Stimulated activated CD8-positive, alpha-beta memory T cell treated with anti-CD3 and anti-CD28 coated beads, Interleukin-7, amount 100 ng/mL, for 1 hour (primary cell): ENCODE data around the gene PDE7B.

Experiments
- DNase-seq, 2 donors: peaks; one replicate each; pipeline ENCODE4 v3.0.0-alpha.2; 2020; ENCODE audit warnings: low read depth in 2 of 2

Gene PDE7B

GRCh38 chr6:135851442-135852271 is at the start of gene PDE7B:
Gene PDE7B, plus strand, starts transcription at chr6:135851701.
- peak; percentile 2 to 5 for DNase-seq

DNA sequence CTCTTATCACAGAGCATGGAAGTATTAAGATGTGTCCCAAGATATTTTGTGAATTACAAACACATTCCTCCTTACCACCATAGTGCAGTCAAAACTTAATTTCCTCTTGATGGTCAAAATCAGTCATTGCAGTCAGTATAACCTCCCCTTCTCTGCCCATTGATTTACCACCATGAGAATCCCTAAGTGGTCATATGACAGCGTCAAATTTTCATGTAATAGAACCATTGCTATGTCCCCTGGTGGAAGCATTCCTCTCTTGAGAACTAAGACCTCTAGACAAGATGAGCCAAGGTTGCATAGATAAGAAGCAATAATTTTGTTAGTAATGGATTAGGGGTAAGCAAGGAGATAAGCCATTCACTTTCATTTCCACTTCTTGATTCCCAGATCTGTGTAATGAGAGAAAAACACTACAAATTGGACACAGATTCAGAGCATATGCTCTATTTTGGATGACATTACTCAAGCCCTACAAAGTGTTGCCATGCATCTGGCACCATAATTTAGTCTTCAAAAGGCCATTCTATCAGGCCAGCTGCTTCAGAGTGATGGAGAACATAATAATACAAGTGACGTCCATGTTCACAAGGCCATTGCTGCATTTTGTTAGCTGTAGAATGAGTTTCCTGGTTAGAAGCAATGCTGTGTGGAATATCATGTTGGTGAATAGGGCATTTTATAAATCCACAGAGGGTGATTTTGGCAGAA is 49.6 kb upstream of the PDE7B start:
- no peak for DNase-seq

DNA sequence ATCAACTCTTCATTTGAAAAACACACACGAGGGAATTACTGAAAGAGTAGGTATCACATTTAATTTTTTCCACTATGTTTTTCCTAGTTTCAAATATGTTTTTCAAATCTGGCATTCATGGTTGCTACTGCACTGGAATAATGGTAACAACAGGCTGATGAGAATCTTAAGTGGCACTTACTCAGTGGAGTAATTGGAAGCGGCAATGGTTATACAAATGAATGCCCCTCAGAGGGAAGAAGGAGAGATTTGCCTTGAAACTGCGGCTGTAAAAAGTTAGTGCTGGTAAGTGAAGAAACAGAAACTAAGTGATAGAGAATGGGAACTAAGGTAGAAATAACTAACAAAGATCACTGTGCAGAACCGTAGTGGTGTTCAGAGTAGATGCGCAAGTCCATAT is 41.0 kb upstream of the PDE7B start:
- no peak for DNase-seq

GRCh38 chr6:135811170-135811569 is 40.3 kb upstream of the PDE7B start:
- no peak for DNase-seq

DNA sequence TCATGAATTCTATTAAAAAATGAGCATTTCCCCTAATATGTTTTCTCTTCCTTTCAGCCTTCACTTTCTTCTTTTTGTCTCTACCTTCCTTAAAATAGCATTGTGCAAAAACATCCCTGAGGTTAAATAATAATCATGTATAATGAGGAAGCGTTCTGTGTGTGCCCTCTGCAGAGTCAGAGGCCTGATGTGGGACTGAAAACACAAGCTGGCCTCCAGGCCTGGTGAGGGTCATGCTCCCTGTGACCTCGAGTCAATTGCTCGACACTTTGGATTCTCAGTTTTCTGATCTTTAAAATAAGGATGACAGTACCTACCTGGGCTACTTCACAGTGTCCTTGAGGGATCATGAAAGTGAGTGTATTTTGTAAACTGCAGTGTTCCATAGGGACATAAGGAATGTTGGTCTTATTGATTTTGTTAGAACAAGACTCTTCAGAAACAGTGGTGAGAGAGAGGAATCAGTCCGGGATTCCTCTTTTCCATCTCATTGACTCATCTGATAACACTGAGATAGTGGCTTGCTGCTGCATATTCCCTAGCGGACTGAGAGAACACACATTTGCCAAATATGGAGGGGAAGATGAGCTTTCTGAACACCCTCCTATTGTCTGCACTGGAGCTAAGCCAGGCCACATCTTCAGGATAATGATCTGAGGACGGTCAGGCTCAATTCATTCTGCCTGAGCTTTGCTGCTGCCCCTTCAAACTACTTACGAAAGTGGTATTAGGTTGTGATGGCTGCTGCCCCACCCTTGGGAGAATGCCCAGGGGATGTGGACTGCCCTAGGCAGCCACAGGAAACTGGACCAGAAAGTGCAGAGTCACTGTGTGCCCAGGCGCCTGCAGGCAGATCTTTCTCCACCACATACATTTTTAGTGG is 39.6 kb upstream of the PDE7B start:
- DNase-seq: no peak

GRCh38 chr6:135813401-135813800 is 38.1 kb upstream of the PDE7B start:
- no peak for DNase-seq

DNA sequence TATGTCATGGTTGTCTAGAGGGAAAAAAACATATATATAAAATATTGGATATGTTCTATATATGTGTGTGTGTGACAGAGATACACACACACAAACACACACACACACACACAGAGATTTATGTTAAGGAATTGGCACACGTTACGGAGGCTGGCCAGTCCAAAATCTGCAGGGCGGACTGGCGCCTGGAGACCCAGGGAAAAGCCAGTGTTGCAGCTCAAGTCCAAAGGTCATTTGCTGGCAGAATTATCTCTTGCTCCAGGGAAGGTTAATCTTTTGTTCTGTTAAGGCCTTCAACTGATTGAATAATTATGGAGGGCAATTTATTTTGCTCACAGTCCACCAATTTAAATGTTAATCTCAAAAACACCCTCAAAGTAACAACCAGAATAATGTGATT is 37.5 kb upstream of the PDE7B start:
- DNase-seq: no peak

GRCh38 chr6:135815216-135815615 is 36.3 kb upstream of the PDE7B start:
- DNase-seq: no peak

- DNase-seq: no peak
These were observed 34.5 kb upstream of the PDE7B start for GRCh38 chr6:135817035-135817434.

DNA sequence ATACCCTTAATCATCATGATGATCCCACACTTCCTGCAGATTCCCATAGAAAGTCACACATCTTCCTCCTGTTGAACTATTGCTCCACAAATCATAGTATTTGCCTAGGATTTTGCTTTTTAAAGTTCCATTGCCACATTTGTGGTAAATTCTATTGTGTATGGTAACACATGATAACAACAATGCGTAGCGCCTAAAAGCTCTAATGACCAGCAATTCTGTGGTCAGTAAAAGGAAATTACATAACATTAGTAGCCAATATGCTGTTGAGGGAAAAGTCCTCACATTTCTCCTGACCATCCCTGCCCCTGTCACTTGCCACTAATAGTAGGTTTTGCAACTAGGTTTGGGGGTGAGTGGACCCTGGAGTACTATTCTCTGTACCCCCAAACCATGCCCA is 31.8 kb upstream of the PDE7B start:
- DNase-seq: no peak

GRCh38 chr6:135820340-135820739 is 31.2 kb upstream of the PDE7B start:
- DNase-seq: no peak

DNA sequence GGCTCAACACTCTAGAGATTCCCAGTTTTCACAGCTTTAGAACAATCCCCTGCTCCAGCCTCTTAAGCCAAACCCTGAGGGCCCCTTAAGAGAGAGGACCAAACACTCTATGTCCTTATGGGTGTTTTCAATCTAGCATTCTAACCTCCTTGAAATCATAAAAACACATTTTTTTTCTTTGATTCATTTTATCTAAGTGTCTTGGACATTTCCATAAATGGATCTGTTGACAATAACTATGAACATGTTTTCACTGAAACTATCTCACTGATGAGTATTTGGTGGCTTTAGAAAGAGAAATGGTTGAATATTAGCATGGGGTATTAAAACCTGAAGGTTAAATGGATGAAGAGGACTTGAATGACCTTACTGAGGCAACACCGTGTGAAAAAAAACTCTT is 27.6 kb upstream of the PDE7B start:
- no peak for DNase-seq

GRCh38 chr6:135826236-135826804 is 25.2 kb upstream of the PDE7B start:
- DNase-seq: no peak

- no peak for DNase-seq
These were observed 23.5 kb upstream of the PDE7B start for GRCh38 chr6:135828021-135828420.

DNA sequence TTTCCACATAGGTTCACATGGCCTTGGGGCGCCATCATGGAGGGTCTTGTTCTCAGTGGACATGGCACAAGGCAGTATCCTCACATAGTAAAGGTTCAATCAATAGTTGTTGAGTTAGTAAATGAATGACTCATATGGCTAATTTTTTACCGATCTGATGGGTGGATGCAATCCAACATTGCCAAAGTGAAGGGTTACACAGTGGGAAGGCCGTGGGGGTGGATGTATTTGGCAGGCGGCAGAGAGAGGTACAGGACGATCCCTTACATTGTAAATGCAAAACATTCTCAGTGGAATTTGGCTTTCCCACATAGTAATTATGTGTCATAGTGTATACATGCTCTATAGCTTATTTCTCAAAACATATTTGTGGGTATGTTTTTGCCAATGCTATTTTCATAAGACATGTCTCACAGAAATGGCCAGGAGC is 21.0 kb upstream of the PDE7B start:
- no peak for DNase-seq

DNA sequence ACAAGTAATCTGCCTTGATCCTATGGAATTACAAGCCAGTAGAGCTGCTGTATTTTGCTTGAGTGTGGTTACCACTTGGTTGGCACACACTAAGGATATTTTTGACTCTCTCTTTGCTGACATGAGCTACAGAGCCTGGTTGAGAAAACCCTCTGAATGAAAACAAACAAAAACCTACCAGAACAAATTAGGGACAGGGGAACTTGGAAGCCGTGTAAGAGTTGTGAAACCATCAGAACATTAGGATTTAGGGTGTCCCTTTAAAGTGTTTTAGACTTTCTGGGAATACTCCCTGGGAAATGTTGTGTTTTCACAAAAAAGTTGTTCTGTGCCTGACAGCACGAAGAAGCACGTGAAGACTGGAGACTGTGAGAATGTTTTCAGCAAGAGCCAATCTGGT is 20.5 kb upstream of the PDE7B start:
- DNase-seq: no peak

GRCh38 chr6:135832166-135832565 is 19.3 kb upstream of the PDE7B start:
- no peak for DNase-seq

DNA sequence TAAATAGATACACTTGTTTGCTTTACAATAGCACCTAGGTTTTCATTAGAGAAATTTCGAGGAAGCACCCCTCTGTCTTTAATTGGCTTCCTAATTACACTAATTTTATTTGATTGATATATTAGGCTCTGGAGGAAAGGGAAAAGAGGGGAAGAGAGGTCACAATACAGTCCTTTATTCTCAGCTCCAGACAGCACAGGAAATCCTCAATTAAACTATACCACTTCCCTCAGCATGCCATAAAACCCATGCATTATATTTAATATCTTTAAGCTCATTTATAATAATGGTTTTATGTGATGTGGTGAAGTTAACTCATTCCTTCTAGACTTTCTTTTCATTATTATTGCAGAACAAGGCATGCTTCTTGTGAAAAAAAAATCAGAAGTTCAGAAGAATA is 17.7 kb upstream of the PDE7B start:
- no peak for DNase-seq

GRCh38 chr6:135837735-135838449 is 13.6 kb upstream of the PDE7B start:
- no peak for DNase-seq

GRCh38 chr6:135839121-135839520 is 12.4 kb upstream of the PDE7B start:
- no peak for DNase-seq
